ENCODE data around the gene HBG1. TPM values are rescaled to one million over a fixed set of nuclear protein-coding genes. Genes with fewer than 3 reads are reported as not detected.

Gene HBG1
- total RNA-seq, 2 donors from 2014 or later, result not detected

GRCh38 chr11:5239046-5239445 lies 10.6 kb downstream of the HBG1 start:
- Histone ChIP-seq H3K9me3 (no peaks in the 10 kb centered on the region), H3K36me3 (replicated peaks in 1 of 2; ENCODE audit: insufficient read depth in 1 of 2, low read depth in 2 of 2) (no peaks in the 10 kb centered on the region), H3K4me3 (no peak overlapping the region), H3K4me1 (no peaks in the 10 kb centered on the region), H3K27ac (no peak overlapping the region), H3K27me3 (no peaks in the 10 kb centered on the region)
- intact Hi-C loops (cut with DNase I), result no loop called here
- no peak for ATAC-seq
- TF ChIP-seq CTCF (IDR thresholded peaks at IDR 0.05), result no peak
- TF ChIP-seq POLR2A (IDR thresholded peaks at IDR 0.05), result no peak
- DNase-seq, result no peak

- no peaks in the 10 kb centered on the region for H3K36me3 ChIP-seq (replicated peaks in 1 of 2; ENCODE audit: insufficient read depth in 1 of 2, low read depth in 2 of 2)
- 27 to 29% methylated on average over 2 of the region's 2 CpGs for WGBS, 2 donors
- H3K9me3 ChIP-seq, result no peaks in the 10 kb centered on the region
- H3K27ac ChIP-seq, result no peak overlapping the region
- TF ChIP-seq CTCF (IDR thresholded peaks at IDR 0.05), result no peak
- no peak for TF ChIP-seq POLR2A (IDR thresholded peaks at IDR 0.05)
- H3K4me3 ChIP-seq, result no peak overlapping the region
- DNase-seq (no peak), ATAC-seq (no peak)
- no peaks in the 10 kb centered on the region for H3K4me1 ChIP-seq
- H3K27me3 ChIP-seq, result no peaks in the 10 kb centered on the region
- intact Hi-C loops (cut with DNase I), result no loop called here
These were observed 11.2 kb downstream of the HBG1 start for GRCh38 chr11:5238486-5238885.

GRCh38 chr11:5237420-5237819 lies 12.2 kb downstream of the HBG1 start:
- TF ChIP-seq POLR2A (IDR thresholded peaks at IDR 0.05), result no peak
- TF ChIP-seq CTCF (IDR thresholded peaks at IDR 0.05), result no peak
- Histone ChIP-seq H3K36me3 (replicated peaks in 1 of 2; ENCODE audit: insufficient read depth in 1 of 2, low read depth in 2 of 2) (no peaks in the 10 kb centered on the region), H3K27me3 (no peaks in the 10 kb centered on the region), H3K27ac (no peak overlapping the region), H3K4me1 (no peaks in the 10 kb centered on the region), H3K9me3 (no peaks in the 10 kb centered on the region), H3K4me3 (no peak overlapping the region)
- intact Hi-C loops (cut with DNase I), result no loop called here
- ATAC-seq, result no peak
- whole genome bisulfite sequencing, 2 donors, result 73 to 76% methylated on average over 2 of the region's 2 CpGs
- DNase-seq, result no peak

GRCh38 chr11:5235364-5236095 lies 14.1 kb downstream of the HBG1 start:
- no peak overlapping the region for H3K4me3 ChIP-seq
- H3K27ac ChIP-seq, result no peak overlapping the region
- no peaks in the 10 kb centered on the region for H3K4me1 ChIP-seq
- no peaks in the 10 kb centered on the region for H3K9me3 ChIP-seq
- 71 to 76% methylated on average over 5 of the region's 5 CpGs for WGBS, 2 donors
- TF ChIP-seq CTCF (IDR thresholded peaks at IDR 0.05) (no peak), POLR2A (IDR thresholded peaks at IDR 0.05) (no peak)
- no peak for ATAC-seq
- DNase-seq, result no peak
- intact Hi-C loops (cut with DNase I), result no loop called here
- no peaks in the 10 kb centered on the region for H3K27me3 ChIP-seq
- H3K36me3 ChIP-seq (replicated peaks in 1 of 2; ENCODE audit: insufficient read depth in 1 of 2, low read depth in 2 of 2), result no peaks in the 10 kb centered on the region

GRCh38 chr11:5234381-5234834 lies 15.2 kb downstream of the HBG1 start, which contains the start of gene HBD:
HBD (minus strand) TSS chr11:5234483; CDS start chr11:5234433, 50 bp downstream.
- no peaks in the 10 kb centered on the region for H3K36me3 ChIP-seq (replicated peaks in 1 of 2; ENCODE audit: insufficient read depth in 1 of 2, low read depth in 2 of 2)
- H3K27me3 ChIP-seq, result no peaks in the 10 kb centered on the region
- ATAC-seq (no peak), DNase-seq (no peak)
- no peak within 1 kb of the TSS for H3K27ac ChIP-seq
- H3K9me3 ChIP-seq, result no peaks in the 10 kb centered on the region
- H3K4me3 ChIP-seq, result no peak within 1 kb of the TSS
- 25 to 39% methylated on average over 2 of the region's 2 CpGs for WGBS, 2 donors
- no peaks in the 10 kb centered on the region for H3K4me1 ChIP-seq
- no peak for TF ChIP-seq POLR2A (IDR thresholded peaks at IDR 0.05)
- intact Hi-C loops (cut with DNase I), result no loop called here
